ENCODE measurements around the gene MVK. TPM values are rescaled to one million over a fixed set of nuclear protein-coding genes. Genes with fewer than 3 reads are reported as not detected.

The MVK gene
- total RNA-seq, 1 donor from 2014 or later = 28.1 TPM

DNA sequence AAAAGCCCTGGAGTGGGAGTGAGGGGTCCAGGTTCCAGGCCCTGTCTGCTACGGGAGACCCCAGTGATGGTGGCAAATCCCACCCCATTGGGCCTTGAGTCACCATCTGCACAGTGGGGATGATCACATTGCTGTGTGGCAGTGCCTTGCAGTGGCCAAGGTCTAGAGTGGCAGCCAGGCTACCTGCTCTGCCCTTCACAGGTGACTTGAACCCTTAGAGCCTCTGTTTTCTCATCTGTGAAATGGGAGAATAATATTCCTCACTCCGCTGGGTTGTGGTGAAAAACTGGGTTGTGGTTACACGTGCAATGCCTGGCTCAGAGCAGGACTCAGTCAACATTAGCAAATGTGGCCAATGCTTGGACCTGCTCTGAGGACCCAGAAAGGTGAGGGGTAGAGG, 58.2 kb downstream of the MVK start:
- TF ChIP-seq, protein P1, sequence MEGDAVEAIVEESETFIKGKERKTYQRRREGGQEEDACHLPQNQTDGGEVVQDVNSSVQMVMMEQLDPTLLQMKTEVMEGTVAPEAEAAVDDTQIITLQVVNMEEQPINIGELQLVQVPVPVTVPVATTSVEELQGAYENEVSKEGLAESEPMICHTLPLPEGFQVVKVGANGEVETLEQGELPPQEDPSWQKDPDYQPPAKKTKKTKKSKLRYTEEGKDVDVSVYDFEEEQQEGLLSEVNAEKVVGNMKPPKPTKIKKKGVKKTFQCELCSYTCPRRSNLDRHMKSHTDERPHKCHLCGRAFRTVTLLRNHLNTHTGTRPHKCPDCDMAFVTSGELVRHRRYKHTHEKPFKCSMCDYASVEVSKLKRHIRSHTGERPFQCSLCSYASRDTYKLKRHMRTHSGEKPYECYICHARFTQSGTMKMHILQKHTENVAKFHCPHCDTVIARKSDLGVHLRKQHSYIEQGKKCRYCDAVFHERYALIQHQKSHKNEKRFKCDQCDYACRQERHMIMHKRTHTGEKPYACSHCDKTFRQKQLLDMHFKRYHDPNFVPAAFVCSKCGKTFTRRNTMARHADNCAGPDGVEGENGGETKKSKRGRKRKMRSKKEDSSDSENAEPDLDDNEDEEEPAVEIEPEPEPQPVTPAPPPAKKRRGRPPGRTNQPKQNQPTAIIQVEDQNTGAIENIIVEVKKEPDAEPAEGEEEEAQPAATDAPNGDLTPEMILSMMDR (conservative IDR thresholded peaks at IDR 0.05) = no peak
- DNase-seq (ENCODE audit: extremely low spot score, unreplicated experiment) = no peak
- Mint-ChIP-seq H3K9me3 (no peaks in the 10 kb centered on the region), H3K27me3 (peaks cover 49% of the 10 kb centered on the region), H3K4me3 (no peak overlapping the region), H3K4me1 (ENCODE audit: unreplicated experiment) (no peaks in the 10 kb centered on the region), H3K36me3 (no peaks in the 10 kb centered on the region), H3K27ac (no peak overlapping the region)

DNA sequence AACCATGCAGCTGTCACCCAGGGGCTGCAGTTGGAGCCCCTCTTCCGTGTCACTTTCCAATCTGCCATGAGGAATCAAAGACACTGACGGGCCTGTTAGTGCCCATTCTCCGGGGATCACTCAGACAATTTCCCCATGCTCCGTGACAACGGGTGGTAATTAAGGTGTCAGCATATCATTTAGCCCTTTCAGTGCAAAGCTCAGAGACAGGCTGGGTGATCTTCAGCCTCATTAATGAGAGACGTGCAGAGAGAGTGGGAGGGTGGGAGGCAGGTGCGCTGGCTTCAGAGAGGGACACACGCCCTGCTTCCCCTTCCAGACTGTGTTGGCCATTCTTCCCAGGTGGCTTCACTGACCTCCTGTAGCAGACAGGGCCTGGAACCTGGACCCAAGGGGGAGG, 58.7 kb downstream of the MVK start:
- DNase-seq (ENCODE audit: extremely low spot score, unreplicated experiment) = no peak
- Mint-ChIP-seq H3K36me3 (no peaks in the 10 kb centered on the region), H3K27me3 (peaks cover 50% of the 10 kb centered on the region), H3K27ac (no peak overlapping the region), H3K4me3 (no peak overlapping the region), H3K9me3 (no peaks in the 10 kb centered on the region), H3K4me1 (ENCODE audit: unreplicated experiment) (no peaks in the 10 kb centered on the region)
- TF ChIP-seq, protein P1 (conservative IDR thresholded peaks at IDR 0.05) = no peak

DNA sequence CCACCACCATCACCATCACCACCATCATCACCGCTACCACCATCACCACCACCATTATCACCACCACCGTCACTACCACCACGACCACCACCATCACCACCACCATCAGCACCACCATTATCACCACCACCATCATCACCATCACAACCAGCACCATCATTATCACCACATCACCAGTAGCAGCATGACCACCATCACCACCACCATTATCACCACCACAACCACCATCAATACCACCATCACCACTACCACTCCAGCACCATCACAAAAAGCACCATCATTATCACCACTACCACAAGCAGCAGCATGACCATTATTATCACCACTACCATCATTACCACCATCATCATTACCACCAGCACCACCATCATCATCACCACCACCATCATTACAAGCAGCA, 62.1 kb downstream of the MVK start:
- DNase-seq (ENCODE audit: extremely low spot score, unreplicated experiment) = no peak
- TF ChIP-seq, protein P1 (conservative IDR thresholded peaks at IDR 0.05) = no peak
- Mint-ChIP-seq H3K27ac (no peak overlapping the region), H3K4me1 (ENCODE audit: unreplicated experiment) (no peaks in the 10 kb centered on the region), H3K4me3 (no peak overlapping the region), H3K36me3 (no peaks in the 10 kb centered on the region), H3K27me3 (peaks cover 30% of the 10 kb centered on the region), H3K9me3 (no peaks in the 10 kb centered on the region)

DNA sequence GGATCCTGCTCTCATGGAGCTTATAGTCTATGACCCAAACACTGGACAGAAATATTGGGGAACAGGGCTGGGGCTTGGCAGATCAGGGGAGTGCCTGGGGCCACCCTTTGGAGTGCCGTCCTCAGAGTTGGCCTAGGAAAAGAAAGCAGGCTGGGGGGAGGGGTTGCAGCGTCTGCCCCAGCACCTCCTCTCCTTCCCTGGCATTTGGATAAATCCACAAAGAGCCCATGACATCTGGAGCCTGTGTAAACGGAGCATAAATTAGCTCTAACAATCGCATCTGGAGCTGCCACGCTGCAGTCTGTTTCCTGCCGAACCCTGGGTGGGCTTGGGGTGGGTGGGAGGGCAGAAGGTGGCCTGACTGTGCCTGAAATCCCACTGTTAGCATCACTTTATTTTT, 63.8 kb downstream of the MVK start:
- TF ChIP-seq, protein P1 (conservative IDR thresholded peaks at IDR 0.05) = no peak
- Mint-ChIP-seq H3K9me3 (no peaks in the 10 kb centered on the region), H3K4me3 (no peak overlapping the region), H3K36me3 (no peaks in the 10 kb centered on the region), H3K4me1 (ENCODE audit: unreplicated experiment) (no peaks in the 10 kb centered on the region), H3K27ac (no peak overlapping the region), H3K27me3 (peaks cover 20% of the 10 kb centered on the region)
- DNase-seq (ENCODE audit: extremely low spot score, unreplicated experiment) = no peak

DNA sequence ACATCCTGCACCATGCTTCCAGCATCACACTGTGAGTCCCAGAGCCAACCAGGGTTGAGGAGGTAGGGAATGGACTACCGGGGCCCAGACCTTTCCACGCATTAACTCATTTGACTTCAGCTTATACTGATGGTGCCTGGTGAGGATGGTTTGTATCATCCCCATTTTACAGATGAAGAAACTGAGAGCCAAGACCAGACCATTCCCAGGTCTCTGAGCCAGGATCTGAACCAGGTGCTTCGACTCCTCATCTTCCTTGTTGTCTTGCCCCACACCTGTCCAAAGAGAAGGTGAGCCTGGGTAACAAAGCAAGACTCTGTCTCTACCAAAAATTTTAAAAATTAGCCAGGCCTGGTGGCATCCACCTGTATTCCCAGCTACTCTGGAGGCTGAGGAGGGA, 64.4 kb downstream of the MVK start:
- no peaks in the 10 kb centered on the region for H3K4me1 Mint-ChIP-seq (ENCODE audit: unreplicated experiment)
- TF ChIP-seq, protein P1 (conservative IDR thresholded peaks at IDR 0.05) = no peak

DNA sequence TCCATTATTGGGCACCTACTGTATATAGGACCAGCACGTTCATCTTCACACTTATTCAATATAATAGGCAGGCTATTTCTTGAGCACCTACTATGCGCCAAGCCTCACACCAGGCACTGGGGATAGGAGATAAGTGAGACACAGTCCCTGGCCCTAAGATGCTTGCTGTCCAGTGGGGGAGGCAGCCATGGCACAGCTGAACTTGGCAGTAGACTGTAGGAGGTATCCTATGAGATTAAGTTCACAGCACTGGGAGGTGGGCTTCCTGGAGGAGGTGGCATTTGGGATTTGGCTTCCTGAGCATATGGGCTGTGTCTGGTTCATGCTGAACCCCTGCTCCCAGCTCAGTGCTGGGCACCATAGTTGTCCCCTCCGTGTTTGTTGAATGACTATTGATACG, 65.1 kb downstream of the MVK start:
- Mint-ChIP-seq H3K9me3 (no peaks in the 10 kb centered on the region), H3K36me3 (no peaks in the 10 kb centered on the region), H3K4me1 (ENCODE audit: unreplicated experiment) (no peaks in the 10 kb centered on the region), H3K27me3 (peaks cover 13% of the 10 kb centered on the region), H3K27ac (no peak overlapping the region), H3K4me3 (no peak overlapping the region)
- DNase-seq (ENCODE audit: extremely low spot score, unreplicated experiment) = no peak
- TF ChIP-seq, protein P1 (conservative IDR thresholded peaks at IDR 0.05) = no peak

More for the DNA sequence above, 64.4 kb downstream of the MVK start:
- no peaks in the 10 kb centered on the region for H3K9me3 Mint-ChIP-seq
- H3K36me3 Mint-ChIP-seq = no peaks in the 10 kb centered on the region
- H3K27ac Mint-ChIP-seq = no peak overlapping the region
- H3K27me3 Mint-ChIP-seq = peaks cover 15% of the 10 kb centered on the region
- no peak for DNase-seq (ENCODE audit: extremely low spot score, unreplicated experiment)
- H3K4me3 Mint-ChIP-seq = no peak overlapping the region

All from type B pancreatic cell (in vitro differentiated cells).